ENCODE measurements around the gene BTG1.
"Not testable (repeated sequence)": the region's sequence is repeated elsewhere in the genome, so short reads cannot be mapped to it uniquely, and the experiment has no call there.

The BTG1 gene

GRCh38 chr12:92094301-92094700 is 51.3 kb downstream of the BTG1 start:
- DNase-seq: not testable (repeated sequence)
